ENCODE results near the gene OTOF. TPM values are rescaled to one million over a fixed set of nuclear protein-coding genes. Genes with fewer than 3 reads are reported as not detected.

The OTOF gene
- total and polyA plus RNA-seq, 2 experiments from 2014 or later: 0.38 to 0.43 TPM

GRCh38 chr2:26483516-26483915 lies 5.6 kb upstream of the OTOF start:
- Histone ChIP-seq H3F3A (ENCODE audit: insufficient read depth) (no peaks in the 10 kb centered on the region), H3K27ac (no peak overlapping the region), H4K20me1 (ENCODE audit: insufficient read depth) (no peaks in the 10 kb centered on the region), H3K4me2 (ENCODE audit: unreplicated experiment) (no peak overlapping the region), H3K36me3 (ENCODE audit: low read depth) (no peaks in the 10 kb centered on the region), H3K9me3 (ENCODE audit: low read depth) (no peaks in the 10 kb centered on the region), H3K4me3 (no peak overlapping the region), H2AFZ (no peak overlapping the region), H3K79me2 (ENCODE audit: insufficient read depth) (no peaks in the 10 kb centered on the region), H3K9me2 (ENCODE audit: insufficient read depth) (no peaks in the 10 kb centered on the region), H3K9ac (no peak overlapping the region), H3K4me1 (ENCODE audit: insufficient read depth) (no peaks in the 10 kb centered on the region), H3K27me3 (replicated peaks; ENCODE audit: insufficient read depth) (peaks cover 3% of the 10 kb centered on the region; the same call in 1 of the 2 replicates)
- WGBS, 2 experiments (ENCODE audit: low coverage in 1 of 2, low lambda C conversion rate in 2 of 2, missing lambda C conversion rate in 2 of 2): 48 to 58% methylated on average over 11 of the region's 11 CpGs
- in situ Hi-C loops (cut with MboI): no loop called here
- no peak for TF ChIP-seq EZH2phosphoT487 (IDR thresholded peaks at IDR 0.05; ENCODE audit: insufficient read depth, low read depth)
- TF ChIP-seq EZH2 (IDR thresholded peaks at IDR 0.05; ENCODE audit: insufficient read depth, poor library complexity, severe bottlenecking): no peak
- DNase-seq: no peak

- no peak for TF ChIP-seq EZH2phosphoT487 (IDR thresholded peaks at IDR 0.05; ENCODE audit: insufficient read depth, low read depth)
- no peak for TF ChIP-seq EZH2 (IDR thresholded peaks at IDR 0.05; ENCODE audit: insufficient read depth, poor library complexity, severe bottlenecking)
- no peak overlapping the region for H3K27ac ChIP-seq
- no peak overlapping the region for H3K4me3 ChIP-seq
- DNase-seq: no peak
- 76 to 85% methylated on average over 3 to 11 of the region's 11 CpGs for WGBS, 2 experiments (ENCODE audit: low coverage in 1 of 2, low lambda C conversion rate in 2 of 2, missing lambda C conversion rate in 2 of 2)
- no peaks in the 10 kb centered on the region for H3K4me1 ChIP-seq (ENCODE audit: insufficient read depth)
- peaks cover 3% of the 10 kb centered on the region; the same call in 1 of the 2 replicates for H3K27me3 ChIP-seq (replicated peaks; ENCODE audit: insufficient read depth)
- H3K79me2 ChIP-seq (ENCODE audit: insufficient read depth): no peaks in the 10 kb centered on the region
- H3K9me3 ChIP-seq (ENCODE audit: low read depth): no peaks in the 10 kb centered on the region
- no peaks in the 10 kb centered on the region for H3F3A ChIP-seq (ENCODE audit: insufficient read depth)
- no peaks in the 10 kb centered on the region for H4K20me1 ChIP-seq (ENCODE audit: insufficient read depth)
- H3K9me2 ChIP-seq (ENCODE audit: insufficient read depth): no peaks in the 10 kb centered on the region
- in situ Hi-C loops (cut with MboI): no loop called here
- H2AFZ ChIP-seq: no peak overlapping the region
- H3K36me3 ChIP-seq (ENCODE audit: low read depth): no peaks in the 10 kb centered on the region
- no peak overlapping the region for H3K9ac ChIP-seq
- no peak overlapping the region for H3K4me2 ChIP-seq (ENCODE audit: unreplicated experiment)
Measured at GRCh38 chr2:26483027-26483326, 5.1 kb upstream of the OTOF start.

GRCh38 chr2:26482211-26483026 lies 4.5 kb upstream of the OTOF start:
- in situ Hi-C loops (cut with MboI): no loop called here
- no peak overlapping the region for H3K9ac ChIP-seq

GRCh38 chr2:26481706-26482105 lies 3.8 kb upstream of the OTOF start:
- H3K9ac ChIP-seq: no peak overlapping the region
- no peaks in the 10 kb centered on the region for H3K9me2 ChIP-seq (ENCODE audit: insufficient read depth)
- H3K4me1 ChIP-seq (ENCODE audit: insufficient read depth): peaks cover 4% of the 10 kb centered on the region; the same call in 1 of the 2 replicates
- TF ChIP-seq EZH2 (IDR thresholded peaks at IDR 0.05; ENCODE audit: insufficient read depth, poor library complexity, severe bottlenecking) (no peak), EZH2phosphoT487 (IDR thresholded peaks at IDR 0.05; ENCODE audit: insufficient read depth, low read depth) (no peak)
- H3K36me3 ChIP-seq (ENCODE audit: low read depth): no peaks in the 10 kb centered on the region
- no peaks in the 10 kb centered on the region for H3K79me2 ChIP-seq (ENCODE audit: insufficient read depth)
- no peaks in the 10 kb centered on the region for H4K20me1 ChIP-seq (ENCODE audit: insufficient read depth)
- peaks cover 3% of the 10 kb centered on the region; the same call in 1 of the 2 replicates for H3K27me3 ChIP-seq (replicated peaks; ENCODE audit: insufficient read depth)
- 76 to 80% methylated on average over 3 of the region's 3 CpGs for WGBS, 2 experiments (ENCODE audit: low coverage in 1 of 2, low lambda C conversion rate in 2 of 2, missing lambda C conversion rate in 2 of 2)
- H3K9me3 ChIP-seq (ENCODE audit: low read depth): no peaks in the 10 kb centered on the region
- no peak overlapping the region for H3K27ac ChIP-seq
- no peaks in the 10 kb centered on the region for H3F3A ChIP-seq (ENCODE audit: insufficient read depth)
- no peak for DNase-seq
- in situ Hi-C loops (cut with MboI): no loop called here
- no peak overlapping the region for H2AFZ ChIP-seq
- H3K4me2 ChIP-seq (ENCODE audit: unreplicated experiment): no peak overlapping the region
- no peak overlapping the region for H3K4me3 ChIP-seq

More at GRCh38 chr2:26482211-26483026, 4.5 kb upstream of the OTOF start:
- H3K9me2 ChIP-seq (ENCODE audit: insufficient read depth): no peaks in the 10 kb centered on the region
- no peaks in the 10 kb centered on the region for H4K20me1 ChIP-seq (ENCODE audit: insufficient read depth)
- DNase-seq: no peak
- no peak overlapping the region for H3K4me3 ChIP-seq
- H3K27me3 ChIP-seq (replicated peaks; ENCODE audit: insufficient read depth): peaks cover 3% of the 10 kb centered on the region; the same call in 1 of the 2 replicates
- H3K36me3 ChIP-seq (ENCODE audit: low read depth): no peaks in the 10 kb centered on the region
- H3F3A ChIP-seq (ENCODE audit: insufficient read depth): no peaks in the 10 kb centered on the region
- H3K27ac ChIP-seq: no peak overlapping the region
- WGBS, 2 experiments (ENCODE audit: low coverage in 1 of 2, low lambda C conversion rate in 2 of 2, missing lambda C conversion rate in 2 of 2): 73 to 74% methylated on average over 20 to 30 of the region's 30 CpGs
- no peaks in the 10 kb centered on the region for H3K79me2 ChIP-seq (ENCODE audit: insufficient read depth)
- no peak overlapping the region for H2AFZ ChIP-seq
- peaks cover 4% of the 10 kb centered on the region; the same call in 1 of the 2 replicates for H3K4me1 ChIP-seq (ENCODE audit: insufficient read depth)
- no peaks in the 10 kb centered on the region for H3K9me3 ChIP-seq (ENCODE audit: low read depth)
- no peak overlapping the region for H3K4me2 ChIP-seq (ENCODE audit: unreplicated experiment)
- TF ChIP-seq EZH2phosphoT487 (IDR thresholded peaks at IDR 0.05; ENCODE audit: insufficient read depth, low read depth) (no peak), EZH2 (IDR thresholded peaks at IDR 0.05; ENCODE audit: insufficient read depth, poor library complexity, severe bottlenecking) (no peak)
